PC-3 (cell line): ENCODE results near the gene STIMATE. TPM values are rescaled to one million over a fixed set of nuclear protein-coding genes. Genes with fewer than 3 reads are reported as not detected.

ENCODE experiments used
- ATAC-seq: fragments of 200-7000 bp; cut with Tn5 transposase; 2 replicates; pipeline ENCODE4 v1.9.1; 2020; ENCODE audit warnings: mild to moderate bottlenecking, moderate library complexity
- BruUV-seq: library from RNA; stranded (reverse); fragments of 400-500 nt; replicated peaks from 2 replicates; lab custom pipeline; 2021; lab: Mats Ljungman, UMichigan
- CTCF ChIA-PET: fragments of 300-600 bp; sonication (Branson Sonifier 250); formaldehyde crosslinking; loops from one replicate; lab custom pipeline; 2022; ENCODE audit warnings: antibody characterized with exemption; lab: Charles Lee
- POLR2A ChIA-PET: fragments of 300-600 bp; sonication (Branson Sonifier 250); formaldehyde crosslinking; loops from one replicate; lab custom pipeline; 2022; ENCODE audit warnings: antibody characterized with exemption; ENCODE audit not compliant: unreplicated experiment; lab: Charles Lee
- DNase-seq: peaks from one replicate; pipeline ENCODE4 v3.0.0-alpha.2; 2015
- H2AFZ ChIP-seq: fragments of 300-600 bp; sonication (generic); 2 replicates; pipeline ENCODE4 v1.6.0; 2016; ENCODE audit warnings: antibody characterized with exemption, low read length
- H3F3A ChIP-seq: fragments of 300-600 bp; sonication (generic); one replicate; pipeline ENCODE4 v1.6.0; 2017; ENCODE audit warnings: antibody characterized with exemption, low read length, control low read depth, mild to moderate bottlenecking; ENCODE audit not compliant: unreplicated experiment
- H3K27ac ChIP-seq: fragments of 300-600 bp; sonication (generic); 2 replicates; pipeline ENCODE4 v1.5.1; 2016; ENCODE audit warnings: mild to moderate bottlenecking, low read length
- H3K27me3 ChIP-seq: fragments of 300-600 bp; sonication (generic); 2 replicates; pipeline ENCODE4 v1.6.1; 2016; ENCODE audit warnings: low read length, mixed read lengths
- H3K36me3 ChIP-seq: fragments of 300-600 bp; sonication (generic); 2 replicates; pipeline ENCODE4 v1.6.1; 2016; ENCODE audit warnings: low read depth, mixed run types, low read length, mixed read lengths
- H3K4me1 ChIP-seq: fragments of 300-600 bp; sonication (generic); 2 replicates; pipeline ENCODE4 v1.5.1; 2016; ENCODE audit warnings: low read length; ENCODE audit not compliant: insufficient read depth
- H3K4me2 ChIP-seq: fragments of 300-600 bp; sonication (generic); 2 replicates; pipeline ENCODE4 v1.6.0; 2016; ENCODE audit warnings: low read length
- H3K4me3 ChIP-seq: fragments of 300-600 bp; sonication (generic); 2 replicates; pipeline ENCODE4 v1.5.1; 2016; ENCODE audit warnings: mild to moderate bottlenecking, low read length, mixed read lengths
- H3K79me2 ChIP-seq: fragments of 300-600 bp; sonication (generic); 2 replicates; pipeline ENCODE4 v1.6.1; 2017; ENCODE audit warnings: low read length, mixed read lengths
- H3K9ac ChIP-seq: fragments of 300-600 bp; sonication (generic); 2 replicates; pipeline ENCODE4 v1.6.0; 2016; ENCODE audit warnings: mild to moderate bottlenecking, low read length
- H3K9me2 ChIP-seq: fragments of 300-600 bp; sonication (generic); replicated peaks from 2 replicates; pipeline ENCODE4 v1.6.1; 2016; ENCODE audit warnings: mixed run types, low read length, mixed read lengths
- H3K9me3 ChIP-seq: fragments of 300-600 bp; sonication (generic); 2 replicates; pipeline ENCODE4 v1.6.1; 2016; ENCODE audit warnings: low read length, mixed read lengths
- H4K20me1 ChIP-seq: fragments of 300-600 bp; sonication (generic); 2 replicates; pipeline ENCODE4 v1.6.1; 2016; ENCODE audit warnings: low read length, mixed read lengths
- CTCF ChIP-seq: fragments of 300-600 bp; sonication (generic); conservative IDR thresholded peaks from 2 replicates; pipeline ENCODE4 v1.5.1; 2017; ENCODE audit warnings: antibody characterized with exemption, low read depth, mild to moderate bottlenecking, low read length
- EZH2 ChIP-seq: fragments of 300-600 bp; sonication (generic); IDR thresholded peaks from one replicate; pipeline ENCODE4 v1.6.1; 2017; ENCODE audit warnings: antibody characterized with exemption, mild to moderate bottlenecking, low read length; ENCODE audit not compliant: unreplicated experiment
- EZH2phosphoT487 ChIP-seq: fragments of 300-600 bp; sonication (generic); IDR thresholded peaks from 2 replicates; pipeline ENCODE4 v1.6.1; 2018; ENCODE audit warnings: mild to moderate bottlenecking, antibody characterized with exemption, low read length, borderline replicate concordance
- intact Hi-C: fragments of 100-400 bp; cut with micrococcal nuclease; formaldehyde crosslinking; loops from 2 replicates; pipeline ENCODE4 v1.9.0; 2023
- total RNA-seq: library from RNA; depleted of rRNA; stranded (reverse); fragments of >200 nt; gene quantifications from 2 replicates; pipeline ENCODE4 v1.2.3, GENCODE V29; 2014

The STIMATE gene
- total RNA-seq, 1 experiment from 2014 or later: 29.7 TPM

GRCh38 chr3:52889901-52890300 is 7.4 kb downstream of the STIMATE start:
- Histone ChIP-seq H4K20me1 (no peaks in the 10 kb centered on the region), H3K27ac (no peak overlapping the region), H3K9ac (no peak overlapping the region), H3K9me2 (no peaks in the 10 kb centered on the region), H3K36me3 (peaks cover 4% of the 10 kb centered on the region; the same call in 1 of the 2 replicates), H3K79me2 (peaks cover 24% of the 10 kb centered on the region), H3K4me1 (peaks cover 8% of the 10 kb centered on the region), H2AFZ (no peak overlapping the region), H3F3A (no peaks in the 10 kb centered on the region), H3K9me3 (no peaks in the 10 kb centered on the region), H3K4me3 (no peak overlapping the region), H3K4me2 (no peak overlapping the region), H3K27me3 (no peaks in the 10 kb centered on the region)
- no TSS peak for BruUV-seq
- no peak for ATAC-seq
- TF ChIP-seq EZH2phosphoT487: no peak
- TF ChIP-seq CTCF: no peak
- TF ChIP-seq EZH2: no peak
- DNase-seq: no peak
- ChIA-PET POLR2A (no interaction called here), CTCF (no interaction called here)
- intact Hi-C loops: no loop called here

GRCh38 chr3:52887166-52887565 is 10.2 kb downstream of the STIMATE start:
- CTCF ChIA-PET: no interaction called here
- peaks cover 18% of the 10 kb centered on the region for H3K79me2 ChIP-seq
- peaks cover 8% of the 10 kb centered on the region for H3K4me1 ChIP-seq
- H3K27me3 ChIP-seq: no peaks in the 10 kb centered on the region
- H3K4me2 ChIP-seq: no peak overlapping the region
- no peaks in the 10 kb centered on the region for H3K9me2 ChIP-seq
- H2AFZ ChIP-seq: no peak overlapping the region
- no peak overlapping the region for H3K27ac ChIP-seq
- DNase-seq: no peak
- no peaks in the 10 kb centered on the region for H3K9me3 ChIP-seq
- H3K9ac ChIP-seq: no peak overlapping the region
- POLR2A ChIA-PET: no interaction called here
- no peak overlapping the region for H3K4me3 ChIP-seq
- no peaks in the 10 kb centered on the region for H4K20me1 ChIP-seq
- H3K36me3 ChIP-seq: peaks cover 4% of the 10 kb centered on the region; the same call in 1 of the 2 replicates
- H3F3A ChIP-seq: no peaks in the 10 kb centered on the region
- no peak for TF ChIP-seq EZH2phosphoT487
- no peak for TF ChIP-seq CTCF
- TF ChIP-seq EZH2: no peak
- no TSS peak for BruUV-seq
- ATAC-seq: no peak
- intact Hi-C loops: no loop called here

GRCh38 chr3:52886049-52886730 is 11.2 kb downstream of the STIMATE start:
- Histone ChIP-seq H2AFZ (no peak overlapping the region), H3K4me2 (no peak overlapping the region), H3K27me3 (no peaks in the 10 kb centered on the region), H3K9ac (no peak overlapping the region), H3F3A (no peaks in the 10 kb centered on the region), H3K36me3 (peaks cover 4% of the 10 kb centered on the region; the same call in 1 of the 2 replicates), H3K9me2 (no peaks in the 10 kb centered on the region), H3K9me3 (no peaks in the 10 kb centered on the region), H3K4me3 (no peak overlapping the region), H4K20me1 (no peaks in the 10 kb centered on the region), H3K4me1 (peaks cover 6% of the 10 kb centered on the region), H3K27ac (no peak overlapping the region), H3K79me2 (peaks cover 18% of the 10 kb centered on the region)
- no TSS peak for BruUV-seq
- intact Hi-C loops: no loop called here
- DNase-seq: no peak
- no peak for ATAC-seq
- CTCF ChIA-PET: no interaction called here
- TF ChIP-seq EZH2 (no peak), CTCF (no peak), EZH2phosphoT487 (no peak)
- POLR2A ChIA-PET: no interaction called here
